ENCODE measurements around the gene MS4A2. TPM values are rescaled to one million over a fixed set of nuclear protein-coding genes. Genes with fewer than 3 reads are reported as not detected.
"Not testable (repeated sequence)": the region's sequence is repeated elsewhere in the genome, so short reads cannot be mapped to it uniquely, and the experiment has no call there.

The MS4A2 gene
- total RNA-seq, 6 donors from 2014 or later: 1.3 to 17.1 (median 4.8) TPM

DNA sequence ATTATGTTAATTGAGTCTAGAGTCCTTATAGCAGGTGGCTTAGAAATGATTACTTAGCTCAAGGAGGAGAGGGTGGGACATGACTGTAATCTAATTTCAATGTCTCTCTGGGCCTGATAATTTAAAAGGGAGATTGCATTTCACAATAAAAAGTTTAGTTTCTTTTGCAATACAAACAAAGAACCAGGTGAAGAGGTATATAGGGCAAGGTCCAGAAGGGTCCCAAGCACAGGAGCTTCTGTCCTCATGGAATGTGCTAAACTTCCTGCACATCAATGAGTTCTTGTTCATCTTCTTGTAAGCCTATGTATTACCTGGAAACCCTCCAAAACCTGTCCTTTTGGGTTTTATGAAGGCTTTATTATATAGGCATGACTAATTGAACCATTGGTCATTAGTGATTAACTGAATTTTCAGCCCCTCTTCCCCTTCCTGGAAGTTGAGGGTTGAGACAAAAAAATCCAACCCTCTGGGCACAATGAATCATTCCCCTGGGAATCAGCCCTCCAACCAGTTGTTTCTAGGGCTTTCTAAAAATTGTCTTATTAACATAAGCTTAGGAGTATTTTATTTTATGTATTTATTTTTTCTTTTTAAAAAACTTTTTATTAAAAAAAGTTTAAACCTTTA is 37.6 kb downstream of the MS4A2 start:
- Histone ChIP-seq H3K27ac (no peak overlapping the region), H3K4me1 (no peaks in the 10 kb centered on the region), H3K36me3 (no peaks in the 10 kb centered on the region), H3K4me3 (no peak overlapping the region), H3K27me3 (no peaks in the 10 kb centered on the region), H3K9me3 (no peaks in the 10 kb centered on the region)
- no peak for TF ChIP-seq POLR2A (IDR thresholded peaks at IDR 0.05)
- no peak for TF ChIP-seq POLR2AphosphoS5 (IDR thresholded peaks at IDR 0.05)
- TF ChIP-seq EP300 (IDR thresholded peaks at IDR 0.05): no peak
- TF ChIP-seq, protein P1, sequence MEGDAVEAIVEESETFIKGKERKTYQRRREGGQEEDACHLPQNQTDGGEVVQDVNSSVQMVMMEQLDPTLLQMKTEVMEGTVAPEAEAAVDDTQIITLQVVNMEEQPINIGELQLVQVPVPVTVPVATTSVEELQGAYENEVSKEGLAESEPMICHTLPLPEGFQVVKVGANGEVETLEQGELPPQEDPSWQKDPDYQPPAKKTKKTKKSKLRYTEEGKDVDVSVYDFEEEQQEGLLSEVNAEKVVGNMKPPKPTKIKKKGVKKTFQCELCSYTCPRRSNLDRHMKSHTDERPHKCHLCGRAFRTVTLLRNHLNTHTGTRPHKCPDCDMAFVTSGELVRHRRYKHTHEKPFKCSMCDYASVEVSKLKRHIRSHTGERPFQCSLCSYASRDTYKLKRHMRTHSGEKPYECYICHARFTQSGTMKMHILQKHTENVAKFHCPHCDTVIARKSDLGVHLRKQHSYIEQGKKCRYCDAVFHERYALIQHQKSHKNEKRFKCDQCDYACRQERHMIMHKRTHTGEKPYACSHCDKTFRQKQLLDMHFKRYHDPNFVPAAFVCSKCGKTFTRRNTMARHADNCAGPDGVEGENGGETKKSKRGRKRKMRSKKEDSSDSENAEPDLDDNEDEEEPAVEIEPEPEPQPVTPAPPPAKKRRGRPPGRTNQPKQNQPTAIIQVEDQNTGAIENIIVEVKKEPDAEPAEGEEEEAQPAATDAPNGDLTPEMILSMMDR (IDR thresholded peaks at IDR 0.05): no peak
- ATAC-seq (ENCODE audit: low FRiP score in 2 of 2) (no peak), DNase-seq (no peak)

DNA sequence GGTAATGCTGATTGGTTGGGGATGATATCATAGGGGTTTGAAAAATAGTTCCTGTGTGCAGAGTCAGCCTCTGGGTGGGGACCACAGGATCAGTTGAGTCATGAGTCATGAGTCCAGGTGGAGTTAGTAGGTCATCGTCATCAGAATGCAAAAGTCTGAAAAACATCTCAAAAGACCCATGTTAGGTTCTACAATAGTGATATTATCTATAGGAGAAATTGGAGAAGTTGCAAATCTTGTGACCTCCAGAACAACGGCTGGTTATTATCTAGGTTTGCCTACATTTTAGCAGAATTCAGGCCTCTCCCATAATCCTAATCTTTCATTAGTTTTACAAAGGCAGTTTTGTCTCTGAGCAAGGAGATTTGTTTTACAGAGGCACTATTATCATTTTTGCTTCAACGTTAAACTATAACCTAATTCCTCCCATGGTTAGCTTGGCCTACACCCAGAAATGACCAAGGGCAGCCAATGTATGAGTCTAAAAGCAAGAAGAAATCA is 38.9 kb downstream of the MS4A2 start:
- 80% methylated on average over 3 of the region's 3 CpGs for WGBS, 2 donors
- Histone ChIP-seq H3K27me3 (no peaks in the 10 kb centered on the region), H3K36me3 (no peaks in the 10 kb centered on the region), H3K4me1 (no peaks in the 10 kb centered on the region), H3K4me3 (no peak overlapping the region), H3K9me3 (no peaks in the 10 kb centered on the region), H3K27ac (no peak overlapping the region)
- no peak for ATAC-seq (ENCODE audit: low FRiP score in 2 of 2)
- TF ChIP-seq, protein P1 (IDR thresholded peaks at IDR 0.05): no peak
- TF ChIP-seq POLR2A (IDR thresholded peaks at IDR 0.05): no peak
- no peak for TF ChIP-seq POLR2AphosphoS5 (IDR thresholded peaks at IDR 0.05)
- TF ChIP-seq EP300 (IDR thresholded peaks at IDR 0.05): no peak
- DNase-seq: no peak

DNA sequence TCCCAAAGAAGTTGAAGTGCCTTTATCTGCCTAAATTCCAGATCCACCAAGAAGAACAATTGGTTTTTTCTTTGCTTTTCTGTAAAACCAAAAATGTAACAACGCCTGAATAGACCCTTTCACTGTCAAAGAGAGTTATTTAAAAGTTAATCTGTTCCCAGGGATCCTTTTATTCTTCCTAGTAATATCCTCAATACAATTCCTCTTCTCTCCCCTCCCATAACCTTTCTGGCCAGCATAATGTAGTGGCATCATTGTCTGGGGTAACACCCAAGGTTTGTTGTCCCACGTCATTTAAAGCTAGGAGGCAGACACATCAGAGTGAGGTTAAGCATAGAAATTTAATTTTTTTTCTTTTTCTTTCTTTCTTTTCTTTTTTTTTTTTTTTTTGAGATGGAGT is 39.9 kb downstream of the MS4A2 start:
- no peak overlapping the region for H3K4me3 ChIP-seq
- no peaks in the 10 kb centered on the region for H3K4me1 ChIP-seq
- H3K9me3 ChIP-seq: no peaks in the 10 kb centered on the region
- no peaks in the 10 kb centered on the region for H3K36me3 ChIP-seq
- H3K27ac ChIP-seq: no peak overlapping the region
- DNase-seq: no peak
- ATAC-seq (ENCODE audit: low FRiP score in 2 of 2): no peak
- no peaks in the 10 kb centered on the region for H3K27me3 ChIP-seq
- WGBS, 2 donors: 94% methylated on average over 2 of the region's 2 CpGs
- no peak for TF ChIP-seq POLR2AphosphoS5 (IDR thresholded peaks at IDR 0.05)
- no peak for TF ChIP-seq POLR2A (IDR thresholded peaks at IDR 0.05)
- TF ChIP-seq, protein P1 (IDR thresholded peaks at IDR 0.05): no peak
- TF ChIP-seq EP300 (IDR thresholded peaks at IDR 0.05): no peak

DNA sequence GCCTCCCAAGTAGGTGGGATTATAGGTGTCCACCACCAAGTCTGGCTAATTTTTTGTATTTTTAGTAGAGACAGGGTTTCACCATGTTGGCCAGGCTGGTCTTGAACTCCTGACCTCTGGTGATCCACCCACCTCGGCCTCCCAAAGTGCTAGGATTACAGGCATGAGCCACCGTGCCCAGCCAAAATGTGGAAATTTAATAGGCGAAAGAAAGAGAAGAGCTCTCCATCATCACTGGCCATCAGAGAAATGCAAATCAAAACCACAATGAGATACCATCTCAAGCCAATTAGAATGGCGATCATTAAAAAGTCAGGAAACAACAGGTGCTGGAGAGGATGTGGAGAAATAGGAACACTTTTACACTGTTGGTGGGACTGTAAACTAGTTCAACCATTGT is 40.4 kb downstream of the MS4A2 start:
- ATAC-seq (ENCODE audit: low FRiP score in 2 of 2); H3K36me3 ChIP-seq; H3K4me1 ChIP-seq; H3K27me3 ChIP-seq; H3K9me3 ChIP-seq; H3K27ac ChIP-seq; H3K4me3 ChIP-seq; DNase-seq: not testable (repeated sequence)
- WGBS, 2 donors: 92 to 94% methylated on average over 4 of the region's 4 CpGs

DNA sequence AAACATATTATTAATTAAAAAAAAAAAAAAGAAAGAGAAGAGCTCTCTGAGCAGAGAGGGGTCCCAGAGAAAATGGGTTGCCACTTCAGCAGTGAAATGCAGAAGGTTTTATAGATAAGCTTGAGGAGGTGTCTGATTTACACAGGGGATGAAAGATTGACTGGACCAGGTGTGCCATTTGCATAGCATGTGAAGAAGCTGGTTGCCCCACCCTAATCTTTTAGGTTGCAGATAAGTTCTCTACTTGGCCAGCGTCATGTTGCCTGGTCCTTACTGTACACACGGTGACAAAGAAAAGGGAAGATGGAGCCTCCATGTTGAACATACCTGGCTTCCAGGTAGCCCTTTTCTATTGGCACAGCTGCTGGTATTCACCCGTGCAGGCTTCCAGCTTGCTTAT is 41.4 kb downstream of the MS4A2 start:
- no peaks in the 10 kb centered on the region for H3K36me3 ChIP-seq
- WGBS, 2 donors: 71 to 79% methylated on average over 3 of the region's 3 CpGs
- ATAC-seq (ENCODE audit: low FRiP score in 2 of 2): no peak

More for the DNA sequence above, 41.4 kb downstream of the MS4A2 start:
- no peaks in the 10 kb centered on the region for H3K9me3 ChIP-seq
- H3K4me1 ChIP-seq: no peaks in the 10 kb centered on the region
- TF ChIP-seq, protein P1 (IDR thresholded peaks at IDR 0.05): no peak
- no peak for TF ChIP-seq POLR2A (IDR thresholded peaks at IDR 0.05)
- TF ChIP-seq EP300 (IDR thresholded peaks at IDR 0.05): no peak
- TF ChIP-seq POLR2AphosphoS5 (IDR thresholded peaks at IDR 0.05): no peak
- no peaks in the 10 kb centered on the region for H3K27me3 ChIP-seq
- no peak for DNase-seq
- H3K4me3 ChIP-seq: no peak overlapping the region
- no peak overlapping the region for H3K27ac ChIP-seq
